ENCODE measurements around the gene PILRB. TPM values are rescaled to one million over a fixed set of nuclear protein-coding genes. Genes with fewer than 3 reads are reported as not detected.
A peak's percentile ranks its signal among the peaks of the same experiment; 100 is the strongest.
"Not testable (repeated sequence)": the region's sequence is repeated elsewhere in the genome, so short reads cannot be mapped to it uniquely, and the experiment has no call there.

The PILRB gene
- polyA plus RNA-seq (ENCODE audit: low read depth in 6 of 6), result 10 to 100 TPM in 2 of 6 donors, 1 to 10 TPM in 4; 3.5 to 28.7 (median 7.0) TPM

DNA sequence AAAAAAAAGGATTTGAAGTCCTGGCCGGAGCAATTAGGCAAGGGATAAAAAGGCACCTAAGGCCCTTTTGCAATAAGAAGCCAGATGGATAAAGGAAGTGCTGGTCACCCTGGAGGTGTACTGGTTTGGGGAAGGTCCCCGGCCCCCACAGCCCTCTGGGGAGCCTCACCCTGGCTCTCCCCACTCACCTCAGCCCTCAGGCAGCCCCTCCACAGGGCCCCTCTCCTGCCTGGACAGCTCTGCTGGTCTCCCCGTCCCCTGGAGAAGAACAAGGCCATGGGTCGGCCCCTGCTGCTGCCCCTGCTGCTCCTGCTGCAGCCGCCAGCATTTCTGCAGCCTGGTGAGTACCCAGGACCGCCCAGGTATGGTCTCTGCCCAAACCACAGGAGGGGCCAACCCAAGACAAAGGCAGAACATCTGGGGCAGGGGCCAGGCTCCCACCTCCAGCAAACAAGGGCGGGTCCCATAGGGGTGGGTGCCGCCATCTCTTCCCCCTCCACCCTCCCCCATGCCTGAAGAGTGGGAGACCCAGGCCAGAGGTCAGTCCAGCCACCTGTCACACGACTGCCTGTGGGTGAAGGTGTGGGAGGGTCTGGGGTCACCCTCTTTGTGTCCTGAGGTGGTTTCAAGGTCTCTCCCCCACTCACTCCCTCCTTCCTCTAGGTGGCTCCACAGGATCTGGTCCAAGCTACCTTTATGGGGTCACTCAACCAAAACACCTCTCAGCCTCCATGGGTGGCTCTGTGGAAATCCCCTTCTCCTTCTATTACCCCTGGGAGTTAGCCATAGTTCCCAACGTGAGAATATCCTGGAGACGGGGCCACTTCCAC lies at the start of gene PILRB:
Gene PILRB, plus strand, starts transcription at position 91 of the 830 bp plus-strand sequence. Its CDS starts 186 bp downstream, at position 277.
- peak within 1 kb of the TSS; percentile 75 to 94 (median 86) for H3K27ac Mint-ChIP-seq
- no peaks in the 10 kb centered on the region for H3K9me3 Mint-ChIP-seq
- DNase-seq, result peak; percentile 35
- peaks cover 16 to 20% of the 10 kb centered on the region in 2 donors for H3K36me3 Mint-ChIP-seq
- H3K4me3 Mint-ChIP-seq, result peak within 1 kb of the TSS in 1 of 8 donors; percentile 57
- H3K27me3 Mint-ChIP-seq, result no peaks in the 10 kb centered on the region
- peak; percentile 84 to 88 for ATAC-seq (ENCODE audit: low read depth in 2 of 2)
- H3K4me1 Mint-ChIP-seq, result peaks cover 19 to 32% (median 26%) of the 10 kb centered on the region in 3 donors

DNA sequence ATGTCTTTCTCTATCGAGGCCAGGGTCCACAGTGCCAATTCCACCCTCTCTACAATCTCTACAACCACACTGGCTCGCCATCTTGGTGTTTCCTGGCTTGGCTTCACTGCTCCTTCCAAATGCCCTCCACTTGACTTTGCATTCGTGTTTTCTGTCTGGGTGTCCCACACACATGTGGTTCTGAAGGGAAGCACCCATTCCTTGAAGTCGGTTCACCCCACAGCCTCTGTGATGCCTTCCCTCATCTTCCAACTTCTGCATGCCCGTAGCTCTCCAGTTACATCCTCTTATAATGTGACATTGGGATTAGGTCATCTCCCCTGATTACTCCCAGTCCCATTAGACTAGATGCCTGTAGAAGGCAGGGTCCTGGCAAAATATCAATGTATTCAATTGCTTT lies 39.6 kb upstream of the PILRB start:
- peak overlapping the region in 7 of 8 donors; percentile 21 to 86 (median 75) for H3K4me3 Mint-ChIP-seq
- DNase-seq, result not testable (repeated sequence)

GRCh38 chr7:100321648-100322047 lies 36.3 kb upstream of the PILRB start:
- H3K4me1 Mint-ChIP-seq, result peaks cover 11 to 32% (median 15%) of the 10 kb centered on the region in 3 donors
- not testable (repeated sequence) for DNase-seq; H3K27ac Mint-ChIP-seq; ATAC-seq (ENCODE audit: low read depth in 2 of 2); H3K4me3 Mint-ChIP-seq; H3K27me3 Mint-ChIP-seq; H3K9me3 Mint-ChIP-seq
- H3K36me3 Mint-ChIP-seq, result peaks cover 6 to 13% of the 10 kb centered on the region in 2 donors

More for the DNA sequence above, 39.6 kb upstream of the PILRB start:
- not testable (repeated sequence) for H3K9me3 Mint-ChIP-seq; H3K27me3 Mint-ChIP-seq; ATAC-seq (ENCODE audit: low read depth in 2 of 2)
- Mint-ChIP-seq H3K4me1 (peaks cover 8 to 20% (median 9%) of the 10 kb centered on the region in 3 donors), H3K27ac (peak overlapping the region; percentile 75 to 97 (median 91)), H3K36me3 (peaks cover 6 to 13% of the 10 kb centered on the region in 2 donors)

GRCh38 chr7:100324194-100324593 lies 33.7 kb upstream of the PILRB start:
- not testable (repeated sequence) for H3K27me3 Mint-ChIP-seq; H3K9me3 Mint-ChIP-seq; DNase-seq; H3K36me3 Mint-ChIP-seq; ATAC-seq (ENCODE audit: low read depth in 2 of 2)
- peak overlapping the region in 1 of 8 donors; percentile 42 for H3K4me3 Mint-ChIP-seq
- H3K4me1 Mint-ChIP-seq, result peaks cover 4 to 17% (median 5%) of the 10 kb centered on the region in 3 donors
- peak overlapping the region in 2 of 6 donors; percentile 63 to 72 for H3K27ac Mint-ChIP-seq

GRCh38 chr7:100325671-100326070 lies 32.2 kb upstream of the PILRB start:
- Mint-ChIP-seq H3K27ac (peak overlapping the region in 3 of 6 donors; percentile 39 to 84 (median 69)), H3K4me1 (peaks cover 4 to 17% (median 5%) of the 10 kb centered on the region in 3 donors)
- DNase-seq; H3K9me3 Mint-ChIP-seq; ATAC-seq (ENCODE audit: low read depth in 2 of 2); H3K27me3 Mint-ChIP-seq; H3K4me3 Mint-ChIP-seq; H3K36me3 Mint-ChIP-seq: not testable (repeated sequence)

- not testable (repeated sequence) for H3K4me3 Mint-ChIP-seq; ATAC-seq (ENCODE audit: low read depth in 2 of 2); H3K27ac Mint-ChIP-seq; H3K27me3 Mint-ChIP-seq; H3K9me3 Mint-ChIP-seq; DNase-seq; H3K36me3 Mint-ChIP-seq
- peaks cover 4 to 17% (median 5%) of the 10 kb centered on the region in 3 donors for H3K4me1 Mint-ChIP-seq
Observed at GRCh38 chr7:100326914-100327313, 31.0 kb upstream of the PILRB start.

GRCh38 chr7:100335566-100336466 lies 22.1 kb upstream of the PILRB start:
- H3K36me3 Mint-ChIP-seq, H3K9me3 Mint-ChIP-seq, H3K27me3 Mint-ChIP-seq: not testable (repeated sequence)
- ATAC-seq (ENCODE audit: low read depth in 2 of 2) (peak; percentile 87 to 89), DNase-seq (peak; percentile 88)
- H3K4me1 Mint-ChIP-seq, result peaks cover 4 to 30% (median 6%) of the 10 kb centered on the region in 3 donors
- H3K4me3 Mint-ChIP-seq, result peak overlapping the region; percentile 85 to 97 (median 96)
- H3K27ac Mint-ChIP-seq, result peak overlapping the region; percentile 92 to 99 (median 98)

DNA sequence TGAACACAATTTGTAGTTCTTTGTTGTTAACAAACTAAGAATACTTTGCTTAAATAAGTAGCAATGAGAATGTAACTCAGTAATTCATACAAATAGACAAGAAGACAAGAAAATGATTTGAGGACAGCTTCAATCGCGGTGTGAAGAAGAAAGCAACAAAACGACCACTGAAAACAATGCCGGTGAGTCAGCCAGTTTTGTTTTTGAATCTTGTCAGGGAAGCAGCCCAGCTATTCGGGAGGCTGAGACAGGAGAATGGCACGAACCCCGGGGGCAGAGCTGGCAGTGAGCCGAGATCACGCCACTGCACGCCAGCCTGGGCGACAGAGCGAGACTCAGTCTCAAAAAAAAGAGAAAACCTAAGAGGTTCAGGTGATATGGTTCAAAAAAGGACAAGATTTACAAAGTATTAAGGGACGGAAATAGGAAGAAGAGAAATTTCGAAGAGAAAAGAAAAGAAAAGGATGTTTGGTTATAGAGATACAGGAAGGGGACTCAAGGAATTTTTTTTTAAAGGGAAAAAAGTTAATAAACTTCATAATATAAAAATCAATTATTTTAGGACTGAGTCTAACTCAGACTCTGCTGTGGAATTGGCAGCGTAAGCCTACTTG lies 19.7 kb upstream of the PILRB start:
- H3K36me3 Mint-ChIP-seq; ATAC-seq (ENCODE audit: low read depth in 2 of 2); DNase-seq; H3K9me3 Mint-ChIP-seq; H3K27me3 Mint-ChIP-seq: not testable (repeated sequence)
- H3K4me3 Mint-ChIP-seq, result peak overlapping the region in 6 of 8 donors; percentile 15 to 83 (median 48)
- peak overlapping the region in 5 of 6 donors; percentile 33 to 90 (median 58) for H3K27ac Mint-ChIP-seq
- peaks cover 16 to 48% (median 22%) of the 10 kb centered on the region in 3 donors for H3K4me1 Mint-ChIP-seq

DNA sequence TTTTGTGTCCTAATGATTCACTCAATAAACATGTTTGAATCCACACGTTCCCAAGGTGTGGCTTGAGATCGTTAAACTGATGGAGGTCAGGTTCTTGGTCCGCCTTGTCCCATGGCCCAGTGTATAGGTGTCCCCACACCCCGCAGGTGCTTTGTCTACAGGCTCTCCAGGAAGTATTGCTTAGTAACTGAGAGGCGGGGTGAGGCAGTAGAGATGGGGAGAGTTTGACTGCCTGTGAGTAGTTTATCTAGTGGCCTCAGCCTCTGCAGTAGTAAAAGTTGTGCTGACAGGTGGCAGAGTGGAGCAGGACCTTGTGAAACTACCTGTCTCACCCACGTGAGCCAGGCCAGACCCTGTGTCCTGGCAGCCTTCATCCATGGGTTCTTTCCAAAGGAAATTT lies 16.6 kb upstream of the PILRB start:
- not testable (repeated sequence) for ATAC-seq (ENCODE audit: low read depth in 2 of 2); H3K27me3 Mint-ChIP-seq; H3K36me3 Mint-ChIP-seq; H3K9me3 Mint-ChIP-seq; DNase-seq
- H3K4me1 Mint-ChIP-seq, result peaks cover 21 to 49% (median 23%) of the 10 kb centered on the region in 3 donors
- peak overlapping the region; percentile 14 to 99 (median 74) for H3K27ac Mint-ChIP-seq
- peak overlapping the region in 1 of 8 donors; percentile 44 for H3K4me3 Mint-ChIP-seq

- ATAC-seq (ENCODE audit: low read depth in 2 of 2), result no peak
- H3K4me1 Mint-ChIP-seq, result peaks cover 21 to 44% (median 23%) of the 10 kb centered on the region in 3 donors
- no peaks in the 10 kb centered on the region for H3K9me3 Mint-ChIP-seq
- no peaks in the 10 kb centered on the region for H3K27me3 Mint-ChIP-seq
- H3K36me3 Mint-ChIP-seq, result peaks cover 7 to 8% of the 10 kb centered on the region in 2 donors
- no peak for DNase-seq
- H3K4me3 Mint-ChIP-seq, result peak overlapping the region in 2 of 8 donors; percentile 76 to 79
- peak overlapping the region; percentile 76 to 99 (median 94) for H3K27ac Mint-ChIP-seq
Observed at GRCh38 chr7:100342765-100343164, 15.2 kb upstream of the PILRB start.

- H3K27me3 Mint-ChIP-seq; ATAC-seq (ENCODE audit: low read depth in 2 of 2); H3K36me3 Mint-ChIP-seq; H3K9me3 Mint-ChIP-seq; DNase-seq: not testable (repeated sequence)
- H3K4me1 Mint-ChIP-seq, result peaks cover 21 to 41% (median 23%) of the 10 kb centered on the region in 3 donors
- H3K4me3 Mint-ChIP-seq, result peak overlapping the region; percentile 22 to 85 (median 76)
- H3K27ac Mint-ChIP-seq, result peak overlapping the region; percentile 99 to 100 (median 99)
Observed at GRCh38 chr7:100344124-100344559, 13.8 kb upstream of the PILRB start.

GRCh38 chr7:100344560-100345287 lies 13.2 kb upstream of the PILRB start:
- peak overlapping the region; percentile 99 to 100 (median 99) for H3K27ac Mint-ChIP-seq
- not testable (repeated sequence) for H3K9me3 Mint-ChIP-seq, H3K27me3 Mint-ChIP-seq, H3K36me3 Mint-ChIP-seq
- peak overlapping the region; percentile 56 to 90 (median 76) for H3K4me3 Mint-ChIP-seq
- peaks cover 22 to 39% (median 23%) of the 10 kb centered on the region in 3 donors for H3K4me1 Mint-ChIP-seq
- peak; percentile 90 for DNase-seq
- peak; percentile 79 to 81 for ATAC-seq (ENCODE audit: low read depth in 2 of 2)
